Neural cell (in vitro differentiated cells): ENCODE results near the gene ZNHIT1. TPM values are rescaled to one million over a fixed set of nuclear protein-coding genes. Genes with fewer than 3 reads are reported as not detected.
A peak's percentile ranks its signal among the peaks of the same experiment; 100 is the strongest.

ENCODE experiments used
- H2AFZ ChIP-seq: fragments of 200-600, 300-800 bp; sonication (generic), shearing (Covaris generic); 2 replicates; pipeline ENCODE4 v1.6.0; 2014; ENCODE audit warnings: low read depth, mild to moderate bottlenecking, antibody characterized with exemption, low read length, moderate library complexity
- H3F3A ChIP-seq: fragments of 200-600 bp; shearing (Covaris generic); 2 replicates; pipeline ENCODE4 v1.6.1; 2016; ENCODE audit warnings: mild to moderate bottlenecking, moderate library complexity, mixed read lengths, antibody characterized with exemption, low read length; ENCODE audit not compliant: insufficient read depth, poor library complexity, severe bottlenecking
- H3K27ac ChIP-seq: fragments of 200-600, 300-800 bp; sonication (generic), shearing (Covaris generic); 2 replicates; pipeline ENCODE4 v1.5.1; 2014; ENCODE audit warnings: mild to moderate bottlenecking, low read length, moderate library complexity
- H3K27me3 ChIP-seq: fragments of 300-800, 200-600 bp; sonication (generic), shearing (Covaris generic); 2 replicates; pipeline ENCODE4 v1.6.0; 2014; ENCODE audit warnings: mild to moderate bottlenecking, low read depth, low read length, moderate library complexity; ENCODE audit not compliant: insufficient read depth
- H3K36me3 ChIP-seq: fragments of 300-800, 200-600 bp; sonication (generic), shearing (Covaris generic); 2 replicates; pipeline ENCODE4 v1.5.1; 2014; ENCODE audit warnings: mild to moderate bottlenecking, antibody characterized with exemption, low read length, moderate library complexity; ENCODE audit not compliant: insufficient read depth
- H3K4me2 ChIP-seq: fragments of 300-800, 200-600 bp; sonication (generic), shearing (Covaris generic); 2 replicates; pipeline ENCODE4 v1.6.0; 2014; ENCODE audit warnings: mild to moderate bottlenecking, low read length
- H3K4me3 ChIP-seq: fragments of 300-800, 200-600 bp; sonication (generic), shearing (Covaris generic); 2 replicates; pipeline ENCODE4 v1.5.1; 2014; ENCODE audit warnings: mild to moderate bottlenecking, low read length, moderate library complexity
- H3K79me2 ChIP-seq: fragments of 200-600 bp; shearing (Covaris generic); replicated peaks from 2 replicates; pipeline ENCODE4 v1.6.0; 2014; ENCODE audit warnings: mild to moderate bottlenecking, low read length, moderate library complexity; ENCODE audit not compliant: insufficient read depth
- H3K9ac ChIP-seq: fragments of 300-800, 200-600 bp; sonication (generic), shearing (Covaris generic); 2 replicates; pipeline ENCODE4 v1.6.1; 2016; ENCODE audit warnings: mild to moderate bottlenecking, low read length, mixed read lengths
- H3K9me2 ChIP-seq: fragments of 200-600 bp; shearing (Covaris generic); 2 replicates; pipeline ENCODE4 v1.6.1; 2016; ENCODE audit warnings: mild to moderate bottlenecking, low read length, mixed read lengths; ENCODE audit not compliant: insufficient read depth
- H3K9me3 ChIP-seq: fragments of 200-600, 300-800 bp; sonication (generic), shearing (Covaris generic); 2 replicates; pipeline ENCODE4 v1.6.1; 2016; ENCODE audit warnings: mild to moderate bottlenecking, mixed run types, low read length, moderate library complexity, mixed read lengths
- H4K20me1 ChIP-seq: fragments of 200-600 bp; shearing (Covaris generic); 2 replicates; pipeline ENCODE4 v1.6.1; 2016; ENCODE audit warnings: mild to moderate bottlenecking, mixed run types; ENCODE audit not compliant: insufficient read depth
- CTCF ChIP-seq: fragments of 450-650 bp; IDR thresholded peaks from 2 replicates; pipeline ENCODE4 v1.5.1; 2014; ENCODE audit warnings: antibody characterized with exemption, mild to moderate bottlenecking, moderate library complexity; ENCODE audit not compliant: poor library complexity, severe bottlenecking
- EP300 ChIP-seq: fragments of 450-650 bp; conservative IDR thresholded peaks from 2 replicates; pipeline ENCODE4 v1.6.1; 2014; ENCODE audit warnings: antibody characterized with exemption, mild to moderate bottlenecking, moderate library complexity; ENCODE audit not compliant: poor library complexity, severe bottlenecking
- EZH2 ChIP-seq: fragments of 200-600, 300-800 bp; shearing (Covaris generic), sonication (generic); IDR thresholded peaks from 2 replicates; pipeline ENCODE4 v1.6.1; 2014; ENCODE audit warnings: antibody characterized with exemption, low read length, borderline replicate concordance, mild to moderate bottlenecking; ENCODE audit not compliant: insufficient read depth, poor library complexity, severe bottlenecking
- MXI1 ChIP-seq: fragments of 450-650 bp; conservative IDR thresholded peaks from 2 replicates; pipeline ENCODE4 v1.6.1; 2014; ENCODE audit warnings: antibody characterized with exemption, mild to moderate bottlenecking; ENCODE audit not compliant: poor library complexity, severe bottlenecking
- POLR2AphosphoS5 ChIP-seq: IDR thresholded peaks from 2 replicates; pipeline ENCODE4 v1.6.1; 2012
- RAD21 ChIP-seq: fragments of 450-650 bp; conservative IDR thresholded peaks from 2 replicates; pipeline ENCODE4 v1.6.1; 2014; ENCODE audit warnings: antibody characterized with exemption, mild to moderate bottlenecking, moderate library complexity
- REST ChIP-seq: IDR thresholded peaks from 2 replicates; pipeline ENCODE4 v1.6.1; 2012; ENCODE audit warnings: borderline replicate concordance
- SMC3 ChIP-seq: fragments of 450-650 bp; conservative IDR thresholded peaks from 2 replicates; pipeline ENCODE4 v1.6.1; 2014; ENCODE audit warnings: antibody characterized with exemption, mild to moderate bottlenecking, moderate library complexity; ENCODE audit not compliant: poor library complexity
- TAF1 ChIP-seq: IDR thresholded peaks from 2 replicates; pipeline ENCODE4 v1.6.1; 2012; ENCODE audit warnings: low read depth
- polyA plus RNA-seq: library from polyadenylated mRNA; depleted of rRNA; stranded (reverse); fragments of >200 nt; gene quantifications from 2 replicates; pipeline ENCODE4 v1.2.3, GENCODE V29; 2014

ZNHIT1 gene
- polyA plus RNA-seq, 1 donor from 2014 or later, result 176 TPM

- TF ChIP-seq EZH2 (no peak), SMC3 (no peak), MXI1 (no peak), RAD21 (no peak), CTCF (no peak), POLR2AphosphoS5 (no peak), REST (peak; percentile 14)
- Histone ChIP-seq H3K27ac (no peak overlapping the region), H3K4me3 (peak overlapping the region; percentile 94), H3K9ac (peak overlapping the region; percentile 59), H4K20me1 (no peaks in the 10 kb centered on the region), H3K27me3 (peaks cover 73% of the 10 kb centered on the region), H3K4me2 (peak overlapping the region; percentile 70), H3K79me2 (no peaks in the 10 kb centered on the region), H3K36me3 (no peaks in the 10 kb centered on the region), H2AFZ (no peak overlapping the region), H3K9me2 (no peaks in the 10 kb centered on the region), H3K9me3 (no peaks in the 10 kb centered on the region), H3F3A (no peaks in the 10 kb centered on the region)
These were observed 48.7 kb upstream of the ZNHIT1 start for GRCh38 chr7:101169110-101169837.

GRCh38 chr7:101169838-101170551 lies 48.0 kb upstream of the ZNHIT1 start:
- no peak overlapping the region for H2AFZ ChIP-seq
- H3K4me2 ChIP-seq, result peak overlapping the region; percentile 70
- no peaks in the 10 kb centered on the region for H3K9me2 ChIP-seq
- no peaks in the 10 kb centered on the region for H3K79me2 ChIP-seq
- no peak overlapping the region for H3K27ac ChIP-seq
- peaks cover 77% of the 10 kb centered on the region for H3K27me3 ChIP-seq
- H3F3A ChIP-seq, result no peaks in the 10 kb centered on the region
- peak overlapping the region; percentile 94 for H3K4me3 ChIP-seq
- peak; percentile 77 for TF ChIP-seq RAD21
- TF ChIP-seq TAF1, result no peak
- TF ChIP-seq SMC3, result peak; percentile 87
- TF ChIP-seq EZH2, result no peak
- TF ChIP-seq CTCF, result peak; percentile 97
- no peak for TF ChIP-seq MXI1
- peak; percentile 82 for TF ChIP-seq POLR2AphosphoS5
- TF ChIP-seq REST, result peak; percentile 8
- no peak for TF ChIP-seq EP300
- H3K9me3 ChIP-seq, result no peaks in the 10 kb centered on the region
- peak overlapping the region; percentile 59 for H3K9ac ChIP-seq
- no peaks in the 10 kb centered on the region for H4K20me1 ChIP-seq
- no peaks in the 10 kb centered on the region for H3K36me3 ChIP-seq
